ENCODE data around the gene DNAJC19. TPM values are rescaled to one million over a fixed set of nuclear protein-coding genes. Genes with fewer than 3 reads are reported as not detected.

DNAJC19 gene
- 50.0 TPM for polyA plus RNA-seq (2013)

GRCh38 chr3:180989291-180990163, at the start of gene DNAJC19:
Gene DNAJC19, minus strand, starts transcription at chr3:180989736. Its CDS starts 134 bp downstream, at chr3:180989602.
- ChIA-PET POLR2A (interaction anchor here (0.8 to 1.4 kb wide), 2 partner anchors 13 to 77 kb away, joined by 5 to 6 read pairs; partner anchors contain the start of gene FXR1), CTCF (no interaction called here)

DNA sequence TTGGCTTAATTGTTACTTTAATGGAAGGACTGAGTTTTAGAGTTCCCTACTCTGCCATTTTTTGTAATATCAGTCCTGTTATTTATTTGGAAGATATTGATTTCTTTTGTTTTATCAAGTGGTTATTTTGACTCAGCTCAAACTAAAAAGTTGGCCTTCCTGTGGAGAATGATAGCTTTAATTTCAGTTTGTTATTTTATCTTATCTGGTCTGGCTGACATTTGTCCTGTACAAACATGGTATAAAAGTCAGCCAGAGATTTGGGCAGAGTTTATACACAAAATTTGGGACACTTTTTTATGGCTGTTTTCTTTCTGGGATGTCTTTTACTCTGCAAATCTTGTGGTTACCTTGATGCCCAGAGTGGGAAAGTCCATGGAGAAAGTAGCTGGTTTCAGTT, 41.4 kb upstream of the DNAJC19 start:
- Histone ChIP-seq H3K36me3 (ENCODE audit: control insufficient read depth in 4 of 4, insufficient read depth in 4 of 4, low read length in 3 of 4) (no peaks in the 10 kb centered on the region), H3K27me3 (replicated peaks in 2 of 5; ENCODE audit: control insufficient read depth in 4 of 5, insufficient read depth in 5 of 5, low read length in 4 of 5) (no peaks in the 10 kb centered on the region), H3K9me3 (ENCODE audit: control extremely low read depth in 1 of 5, control insufficient read depth in 4 of 5, insufficient read depth in 2 of 5, low read depth in 1 of 5, low read length in 4 of 5) (peaks cover 0 to 3% (median 0%) of the 10 kb centered on the region in 5 experiments), H3K4me1 (ENCODE audit: control extremely low read depth in 1 of 4, control insufficient read depth in 4 of 4, insufficient read depth in 4 of 4, low read length in 3 of 4) (no peaks in the 10 kb centered on the region), H3K27ac (ENCODE audit: insufficient read depth in 1 of 2, low read depth in 1 of 2, low read length in 2 of 2, poor library complexity in 1 of 2, severe bottlenecking in 2 of 2) (no peak overlapping the region), H3K4me3 (ENCODE audit: control insufficient read depth in 1 of 7, extremely low read depth in 1 of 7, insufficient read depth in 4 of 7, low read depth in 2 of 7, low read length in 6 of 7) (no peak overlapping the region)
- no peak for DNase-seq
- ChIA-PET POLR2A (no interaction called here), CTCF (no interaction called here)

More at GRCh38 chr3:180989291-180990163, at the start of gene DNAJC19:
- peak within 1 kb of the TSS; percentile 87 to 100 (median 96) for H3K4me3 ChIP-seq (ENCODE audit: control insufficient read depth in 1 of 7, extremely low read depth in 1 of 7, insufficient read depth in 4 of 7, low read depth in 2 of 7, low read length in 6 of 7)
- H3K27me3 ChIP-seq (replicated peaks in 2 of 5; ENCODE audit: control insufficient read depth in 4 of 5, insufficient read depth in 5 of 5, low read length in 4 of 5): peaks cover 0 to 2% (median 0%) of the 10 kb centered on the region in 5 experiments
- H3K4me1 ChIP-seq (ENCODE audit: control extremely low read depth in 1 of 4, control insufficient read depth in 4 of 4, insufficient read depth in 4 of 4, low read length in 3 of 4): peaks cover 6 to 19% (median 15%) of the 10 kb centered on the region in 4 experiments
- peak; percentile 97 to 99 (median 98) for DNase-seq
- no peaks in the 10 kb centered on the region for H3K9me3 ChIP-seq (ENCODE audit: control extremely low read depth in 1 of 5, control insufficient read depth in 4 of 5, insufficient read depth in 2 of 5, low read depth in 1 of 5, low read length in 4 of 5)
- H3K27ac ChIP-seq (ENCODE audit: insufficient read depth in 1 of 2, low read depth in 1 of 2, low read length in 2 of 2, poor library complexity in 1 of 2, severe bottlenecking in 2 of 2): peak within 1 kb of the TSS; percentile 69 to 87
- H3K36me3 ChIP-seq (ENCODE audit: control insufficient read depth in 4 of 4, insufficient read depth in 4 of 4, low read length in 3 of 4): peaks cover 8 to 26% (median 11%) of the 10 kb centered on the region in 4 experiments
- WGBS (ENCODE audit: insufficient coverage): 0% methylated on average over 28 of the region's 43 CpGs

DNA sequence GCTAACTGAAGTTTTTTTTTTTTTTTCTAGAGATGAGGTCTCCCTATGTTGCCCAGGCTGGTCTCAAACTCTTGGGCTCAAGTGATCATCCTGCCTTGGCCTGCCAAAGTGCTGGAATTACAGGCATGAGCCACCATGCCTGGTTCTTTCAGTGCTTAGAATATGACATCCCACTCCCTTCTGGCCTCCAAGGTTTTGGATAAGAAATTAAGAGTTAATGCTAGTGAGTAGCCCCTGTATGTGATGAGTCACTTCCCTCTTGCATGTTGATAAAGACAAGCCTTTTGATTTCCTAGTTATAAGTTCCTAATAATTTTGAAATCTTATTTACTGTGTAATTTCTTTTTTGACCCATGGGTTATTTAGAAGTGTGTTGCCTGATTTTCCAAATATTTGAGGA, 35.7 kb upstream of the DNAJC19 start:
- POLR2A ChIA-PET: no interaction called here
- Histone ChIP-seq H3K36me3 (ENCODE audit: control insufficient read depth in 4 of 4, insufficient read depth in 4 of 4, low read length in 3 of 4) (no peaks in the 10 kb centered on the region), H3K27ac (ENCODE audit: insufficient read depth in 1 of 2, low read depth in 1 of 2, low read length in 2 of 2, poor library complexity in 1 of 2, severe bottlenecking in 2 of 2) (no peak overlapping the region), H3K4me1 (ENCODE audit: control extremely low read depth in 1 of 4, control insufficient read depth in 4 of 4, insufficient read depth in 4 of 4, low read length in 3 of 4) (no peaks in the 10 kb centered on the region), H3K4me3 (ENCODE audit: control insufficient read depth in 1 of 7, extremely low read depth in 1 of 7, insufficient read depth in 4 of 7, low read depth in 2 of 7, low read length in 6 of 7) (no peak overlapping the region), H3K27me3 (replicated peaks in 2 of 5; ENCODE audit: control insufficient read depth in 4 of 5, insufficient read depth in 5 of 5, low read length in 4 of 5) (no peaks in the 10 kb centered on the region), H3K9me3 (ENCODE audit: control extremely low read depth in 1 of 5, control insufficient read depth in 4 of 5, insufficient read depth in 2 of 5, low read depth in 1 of 5, low read length in 4 of 5) (peaks cover 0 to 7% (median 2%) of the 10 kb centered on the region in 5 experiments)
- no peak for DNase-seq
- CTCF ChIA-PET: no interaction called here

DNA sequence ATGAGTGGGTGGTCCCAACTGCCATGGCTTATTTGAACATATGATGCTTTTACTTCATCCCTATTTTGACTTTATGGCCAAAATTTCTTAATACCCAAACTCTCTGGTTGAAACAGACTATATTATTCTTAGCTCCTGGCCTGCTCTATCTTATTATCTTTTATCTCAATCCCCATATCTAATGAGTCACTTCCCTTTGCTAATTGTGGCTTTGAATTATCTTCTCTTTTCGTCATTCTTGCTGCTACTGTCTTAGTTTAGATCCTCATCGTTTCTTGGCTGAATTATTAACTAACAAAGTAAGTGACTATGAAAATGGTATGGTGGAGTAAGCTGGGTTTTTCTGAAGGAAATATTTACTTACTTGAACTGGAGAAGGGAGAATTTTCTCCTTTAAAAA, 28.2 kb upstream of the DNAJC19 start:
- ChIA-PET POLR2A (no interaction called here), CTCF (no interaction called here)
- WGBS (ENCODE audit: insufficient coverage): no CpG with 5 or more reads among the region's 2 CpGs
- no peaks in the 10 kb centered on the region for H3K9me3 ChIP-seq (ENCODE audit: control extremely low read depth in 1 of 5, control insufficient read depth in 4 of 5, insufficient read depth in 2 of 5, low read depth in 1 of 5, low read length in 4 of 5)
- no peak overlapping the region for H3K27ac ChIP-seq (ENCODE audit: insufficient read depth in 1 of 2, low read depth in 1 of 2, low read length in 2 of 2, poor library complexity in 1 of 2, severe bottlenecking in 2 of 2)
- H3K4me1 ChIP-seq (ENCODE audit: control extremely low read depth in 1 of 4, control insufficient read depth in 4 of 4, insufficient read depth in 4 of 4, low read length in 3 of 4): no peaks in the 10 kb centered on the region
- DNase-seq: peak in 1 of 3 donors; percentile 3
- H3K27me3 ChIP-seq (replicated peaks in 2 of 5; ENCODE audit: control insufficient read depth in 4 of 5, insufficient read depth in 5 of 5, low read length in 4 of 5): no peaks in the 10 kb centered on the region
- H3K36me3 ChIP-seq (ENCODE audit: control insufficient read depth in 4 of 4, insufficient read depth in 4 of 4, low read length in 3 of 4): no peaks in the 10 kb centered on the region
- H3K4me3 ChIP-seq (ENCODE audit: control insufficient read depth in 1 of 7, extremely low read depth in 1 of 7, insufficient read depth in 4 of 7, low read depth in 2 of 7, low read length in 6 of 7): no peak overlapping the region

- Histone ChIP-seq H3K9me3 (ENCODE audit: control extremely low read depth in 1 of 5, control insufficient read depth in 4 of 5, insufficient read depth in 2 of 5, low read depth in 1 of 5, low read length in 4 of 5) (no peaks in the 10 kb centered on the region), H3K4me1 (ENCODE audit: control extremely low read depth in 1 of 4, control insufficient read depth in 4 of 4, insufficient read depth in 4 of 4, low read length in 3 of 4) (no peaks in the 10 kb centered on the region), H3K27me3 (replicated peaks in 2 of 5; ENCODE audit: control insufficient read depth in 4 of 5, insufficient read depth in 5 of 5, low read length in 4 of 5) (no peaks in the 10 kb centered on the region), H3K27ac (ENCODE audit: insufficient read depth in 1 of 2, low read depth in 1 of 2, low read length in 2 of 2, poor library complexity in 1 of 2, severe bottlenecking in 2 of 2) (no peak overlapping the region), H3K36me3 (ENCODE audit: control insufficient read depth in 4 of 4, insufficient read depth in 4 of 4, low read length in 3 of 4) (no peaks in the 10 kb centered on the region), H3K4me3 (ENCODE audit: control insufficient read depth in 1 of 7, extremely low read depth in 1 of 7, insufficient read depth in 4 of 7, low read depth in 2 of 7, low read length in 6 of 7) (no peak overlapping the region)
- no peak for DNase-seq
- WGBS (ENCODE audit: insufficient coverage): 89% methylated on average over 4 of the region's 5 CpGs
- ChIA-PET CTCF (no interaction called here), POLR2A (no interaction called here)
Measured at GRCh38 chr3:181009225-181009624, 19.7 kb upstream of the DNAJC19 start.

- Histone ChIP-seq H3K9me3 (ENCODE audit: control extremely low read depth in 1 of 5, control insufficient read depth in 4 of 5, insufficient read depth in 2 of 5, low read depth in 1 of 5, low read length in 4 of 5) (no peaks in the 10 kb centered on the region), H3K4me1 (ENCODE audit: control extremely low read depth in 1 of 4, control insufficient read depth in 4 of 4, insufficient read depth in 4 of 4, low read length in 3 of 4) (no peaks in the 10 kb centered on the region), H3K27me3 (replicated peaks in 2 of 5; ENCODE audit: control insufficient read depth in 4 of 5, insufficient read depth in 5 of 5, low read length in 4 of 5) (no peaks in the 10 kb centered on the region), H3K27ac (ENCODE audit: insufficient read depth in 1 of 2, low read depth in 1 of 2, low read length in 2 of 2, poor library complexity in 1 of 2, severe bottlenecking in 2 of 2) (no peak overlapping the region), H3K36me3 (ENCODE audit: control insufficient read depth in 4 of 4, insufficient read depth in 4 of 4, low read length in 3 of 4) (no peaks in the 10 kb centered on the region), H3K4me3 (ENCODE audit: control insufficient read depth in 1 of 7, extremely low read depth in 1 of 7, insufficient read depth in 4 of 7, low read depth in 2 of 7, low read length in 6 of 7) (no peak overlapping the region)
- ChIA-PET POLR2A (no interaction called here), CTCF (no interaction called here)
- no peak for DNase-seq
- WGBS (ENCODE audit: insufficient coverage): 80% methylated on average over 1 of the region's 1 CpG
Measured at GRCh38 chr3:181008796-181009195, 19.3 kb upstream of the DNAJC19 start.

DNA sequence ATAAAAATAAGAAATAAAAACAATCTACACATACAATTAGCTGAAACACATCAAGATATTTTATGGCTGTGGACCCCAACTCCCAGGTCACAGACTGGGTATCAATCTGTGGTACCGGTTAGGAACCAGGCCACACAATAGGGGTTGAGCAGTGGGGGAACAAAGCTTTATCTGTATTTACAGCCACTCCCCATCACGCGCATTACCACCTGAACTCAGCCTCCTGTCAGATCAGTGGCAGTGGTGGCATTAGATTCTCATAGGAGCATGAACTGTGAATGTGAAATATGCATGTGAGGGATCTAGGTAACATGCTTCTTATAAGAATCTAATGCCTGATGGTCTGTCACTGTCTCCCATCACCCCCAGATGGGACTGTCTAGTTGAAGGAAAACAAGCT, 17.7 kb upstream of the DNAJC19 start:
- DNase-seq: no peak
- ChIA-PET CTCF (no interaction called here), POLR2A (no interaction called here)
- Histone ChIP-seq H3K9me3 (ENCODE audit: control extremely low read depth in 1 of 5, control insufficient read depth in 4 of 5, insufficient read depth in 2 of 5, low read depth in 1 of 5, low read length in 4 of 5) (peaks cover 0 to 4% (median 0%) of the 10 kb centered on the region in 5 experiments), H3K27ac (ENCODE audit: insufficient read depth in 1 of 2, low read depth in 1 of 2, low read length in 2 of 2, poor library complexity in 1 of 2, severe bottlenecking in 2 of 2) (no peak overlapping the region), H3K4me1 (ENCODE audit: control extremely low read depth in 1 of 4, control insufficient read depth in 4 of 4, insufficient read depth in 4 of 4, low read length in 3 of 4) (no peaks in the 10 kb centered on the region), H3K27me3 (replicated peaks in 2 of 5; ENCODE audit: control insufficient read depth in 4 of 5, insufficient read depth in 5 of 5, low read length in 4 of 5) (no peaks in the 10 kb centered on the region), H3K4me3 (ENCODE audit: control insufficient read depth in 1 of 7, extremely low read depth in 1 of 7, insufficient read depth in 4 of 7, low read depth in 2 of 7, low read length in 6 of 7) (no peak overlapping the region), H3K36me3 (ENCODE audit: control insufficient read depth in 4 of 4, insufficient read depth in 4 of 4, low read length in 3 of 4) (no peaks in the 10 kb centered on the region)
- 100% methylated on average over 1 of the region's 3 CpGs for WGBS (ENCODE audit: insufficient coverage)

All from common myeloid progenitor, CD34-positive (primary cell).